ENCODE measurements around the gene HACL1. TPM values are rescaled to one million over a fixed set of nuclear protein-coding genes. Genes with fewer than 3 reads are reported as not detected.

HACL1 gene
- total and polyA plus RNA-seq, 10 donors: 18.2 to 30.1 (median 23.5) TPM

GRCh38 chr3:15631426-15632211 lies 30.2 kb upstream of the HACL1 start:
- 87 to 89% (median 88%) methylated on average over 12 of the region's 12 CpGs for WGBS, 5 donors
- Histone ChIP-seq H3K27ac (peak overlapping the region in 5 of 8 donors; percentile 29 to 76 (median 71)), H3K4me3 (no peak overlapping the region), H3K9me3 (no peaks in the 10 kb centered on the region), H3K4me1 (peaks cover 7 to 56% (median 35%) of the 10 kb centered on the region in 6 donors), H3K27me3 (replicated peaks in 1 of 7) (no peaks in the 10 kb centered on the region), H3K36me3 (no peaks in the 10 kb centered on the region)
- DNase-seq: no peak
- no peak for TF ChIP-seq CTCF (IDR thresholded peaks at IDR 0.05 in 8 of 11, conservative IDR thresholded peaks at IDR 0.05 in 3 of 11)
- no peak for TF ChIP-seq POLR2AphosphoS5 (IDR thresholded peaks at IDR 0.05)
- TF ChIP-seq POLR2A (IDR thresholded peaks at IDR 0.05): no peak
- intact Hi-C loops (cut with DNase I; ENCODE audit: low total_unique reads): loop anchor here (10.0 kb wide), 1 partner anchor 543 kb away; the partner anchor contains the start of gene GALNT15

GRCh38 chr3:15630646-15631350 lies 29.4 kb upstream of the HACL1 start:
- H3K36me3 ChIP-seq: no peaks in the 10 kb centered on the region
- no peaks in the 10 kb centered on the region for H3K27me3 ChIP-seq (replicated peaks in 1 of 7)
- 21 to 35% (median 30%) methylated on average over 8 of the region's 8 CpGs for WGBS, 5 donors
- intact Hi-C loops (cut with DNase I; ENCODE audit: low total_unique reads): loop anchor here (10.0 kb wide), 1 partner anchor 544 kb away; the partner anchor contains the start of gene GALNT15
- H3K4me3 ChIP-seq: peak overlapping the region in 7 of 8 donors; percentile 2 to 60 (median 23)
- peaks cover 3 to 48% (median 28%) of the 10 kb centered on the region in 6 donors for H3K4me1 ChIP-seq
- H3K9me3 ChIP-seq: no peaks in the 10 kb centered on the region
- H3K27ac ChIP-seq: peak overlapping the region in 6 of 8 donors; percentile 29 to 76 (median 69)
- no peak for TF ChIP-seq CTCF (IDR thresholded peaks at IDR 0.05 in 8 of 11, conservative IDR thresholded peaks at IDR 0.05 in 3 of 11)
- no peak for TF ChIP-seq POLR2AphosphoS5 (IDR thresholded peaks at IDR 0.05)
- TF ChIP-seq POLR2A (IDR thresholded peaks at IDR 0.05): no peak
- no peak for DNase-seq

- Histone ChIP-seq H3K27me3 (replicated peaks in 1 of 7) (no peaks in the 10 kb centered on the region), H3K4me1 (peaks cover 3 to 43% (median 24%) of the 10 kb centered on the region in 6 donors), H3K36me3 (no peaks in the 10 kb centered on the region), H3K27ac (peak overlapping the region in 6 of 8 donors; percentile 29 to 76 (median 69)), H3K9me3 (no peaks in the 10 kb centered on the region), H3K4me3 (peak overlapping the region in 7 of 8 donors; percentile 2 to 60 (median 23))
- intact Hi-C loops (cut with DNase I; ENCODE audit: low total_unique reads): loop anchor here (5.0 to 10.0 kb wide), 3 partner anchors 182 to 617 kb away; partner anchors contain the start of gene GALNT15
- no peak for DNase-seq
- 26 to 42% (median 38%) methylated on average over 10 of the region's 10 CpGs for WGBS, 5 donors
- peak in 1 of 3 donors; percentile 44 for TF ChIP-seq POLR2AphosphoS5 (IDR thresholded peaks at IDR 0.05)
- TF ChIP-seq CTCF (IDR thresholded peaks at IDR 0.05 in 8 of 11, conservative IDR thresholded peaks at IDR 0.05 in 3 of 11): peak; percentile 69 to 91 (median 78)
- no peak for TF ChIP-seq POLR2A (IDR thresholded peaks at IDR 0.05)
Measured at GRCh38 chr3:15629860-15630597, 28.7 kb upstream of the HACL1 start.
